Pancreas (tissue), 10 donors: ENCODE measurements around the gene PC. TPM values are rescaled to one million over a fixed set of nuclear protein-coding genes. Genes with fewer than 3 reads are reported as not detected.

ENCODE experiments used
- ATAC-seq, 4 donors: fragments of 200-7000 bp; cut with Tn5 transposase; one replicate each; pipeline versions ENCODE4 v1.8.0 to v1.9.1; 2020; ENCODE audit warnings: mild to moderate bottlenecking in 4 of 4, moderate library complexity in 4 of 4
- DNase-seq, 6 donors: peaks; one replicate each; pipeline ENCODE4 v3.0.0-alpha.2; 2020
- FAIRE-seq: peaks from 2 replicates; lab custom pipeline; 2012; peaks lifted over from hg19 to GRCh38; lab: Jason Lieb, UNC
- H3K27ac ChIP-seq, 4 donors: fragments of 200-600 bp; sonication (generic); 1 replicate in 3 of 4; 2 replicates in 1 of 4; pipeline versions ENCODE4 v1.5.0 to v1.8.0; 2020
- H3K27me3 ChIP-seq, 4 donors: fragments of 200-600 bp; one replicate each; pipeline ENCODE4 v1.8.0; 2021
- H3K36me3 ChIP-seq, 3 donors: fragments of 200-600 bp; sonication (generic) in 1 of 3; one replicate each; pipeline versions ENCODE4 v1.5.0 to v1.8.0; 2020 to 2021
- H3K4me1 ChIP-seq, 3 donors: fragments of 200-600 bp; one replicate each; pipeline ENCODE4 v1.8.0; 2021
- H3K4me3 ChIP-seq, 4 donors: fragments of 200-600 bp; sonication (generic) in 2 of 4; one replicate each; pipeline versions ENCODE4 v1.5.0 to v1.8.0; 2020 to 2021
- H3K9me3 ChIP-seq, 4 donors: fragments of 200-600 bp; one replicate each; pipeline ENCODE4 v1.8.0; 2021
- CTCF ChIP-seq, 4 donors: fragments of 200-600 bp; sonication (generic) in 3 of 4; IDR thresholded peaks; one replicate each; pipeline versions ENCODE4 v1.5.0 to v1.8.0; 2021; ENCODE audit warnings: antibody characterized with exemption in 4 of 4
- WGBS, 2 donors: extraction: QIAGEN DNeasy Blood & Tissue Kit; methylation state at CpG; one replicate each; pipeline ENCODE4 v1.1.7; 2013; 5-methylcytosine and 5-hydroxymethylcytosine counted together
- intact Hi-C, 3 donors: fragments of 100-400 bp; cut with DNase I; formaldehyde crosslinking; loops; one replicate each; pipeline versions ENCODE4 v1.11.1 to v1.14.2; 2022
- polyA plus RNA-seq, 2 donors: library from polyadenylated mRNA; stranded (reverse); fragments of 200-250 nt; gene quantifications; one replicate each; pipeline ENCODE4 v1.2.3, GENCODE V29; 2013
- total RNA-seq, 6 donors: library from RNA; stranded (reverse); fragmentation: NEBNext Ultra II Directional in 4 of 6; extraction: Animal tissue kit (Norgen Biotek cat#: 25700) in 4 of 6; gene quantifications; one replicate each; pipeline versions ENCODE4 v1.2.1 to v1.2.4, GENCODE V29; 2021 to 2023
- donor health status: healthy with polysubstance abuse.
- donor health status: DM: no; HTN: no; CAD: no; lungs with moderate emphysema.
- donor health status: DM: no; HTN: no; CAD: no.
- donor health status: control.
- donor health status: control.
- donor health status: Bipolar disorder and iron deficiency.
- donor health status: DM: yes; HTN: yes; CAD: no.
- donor health status: DM: no; HTN: no; CAD: no.
- donor health status: DM: no; HTN: no; CAD: no.
- donor health status: DM: yes; HTN: yes; CAD: no.

PC gene
- total and polyA plus RNA-seq, 8 donors, result 4.1 to 16.0 (median 10.4) TPM

GRCh38 chr11:67002921-67003411, 44.8 kb upstream of the PC start:
- intact Hi-C loops, result loop anchor here in 1 of 3 donors (10.0 kb wide), 1 partner anchor 248 kb away; no protein-coding TSS in a partner anchor
- Histone ChIP-seq H3K9me3 (no peaks in the 10 kb centered on the region), H3K36me3 (no peaks in the 10 kb centered on the region), H3K4me1 (no peaks in the 10 kb centered on the region), H3K4me3 (no peak overlapping the region), H3K27ac (no peak overlapping the region), H3K27me3 (no peaks in the 10 kb centered on the region)
- DNase-seq (no peak), ATAC-seq (peak in 2 of 4 donors; percentile 31 to 38), FAIRE-seq (no peak)
- 69 to 80% methylated on average over 5 of the region's 5 CpGs for WGBS, 2 donors
- TF ChIP-seq CTCF (IDR thresholded peaks at IDR 0.05), result no peak

DNA sequence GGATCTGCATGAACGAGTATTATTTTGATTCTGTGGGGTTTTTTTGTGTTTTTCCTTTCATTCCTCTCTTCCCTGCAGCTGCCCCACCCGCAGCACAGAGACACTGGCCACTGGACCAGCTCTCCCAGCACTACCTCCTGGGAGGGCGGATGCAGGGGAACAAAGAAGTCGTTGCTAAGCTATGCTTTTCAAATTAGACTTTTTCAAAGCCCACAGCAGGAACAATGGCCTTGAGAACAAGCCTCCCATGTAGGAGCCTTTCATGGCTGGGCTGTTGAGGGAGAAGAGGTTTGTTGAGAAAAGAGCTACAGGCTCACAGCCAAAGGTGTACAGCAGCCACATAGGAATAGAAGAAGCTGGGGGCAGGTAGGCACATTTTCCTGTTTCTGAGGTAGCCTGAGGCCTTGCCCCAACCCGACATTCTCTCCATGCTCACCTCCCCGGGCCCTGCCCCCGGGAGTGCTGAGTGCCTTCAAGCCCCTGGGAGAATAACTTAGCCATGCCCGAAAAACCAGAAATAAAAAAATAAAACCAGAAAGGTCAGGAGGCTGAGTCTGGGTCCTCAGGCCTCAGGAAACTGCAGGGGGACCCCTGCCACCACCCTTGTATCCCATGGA, 44.2 kb upstream of the PC start:
- H3K9me3 ChIP-seq, result no peaks in the 10 kb centered on the region
- WGBS, 2 donors, result 60 to 63% methylated on average over 8 of the region's 8 CpGs
- no peak for ATAC-seq

DNA sequence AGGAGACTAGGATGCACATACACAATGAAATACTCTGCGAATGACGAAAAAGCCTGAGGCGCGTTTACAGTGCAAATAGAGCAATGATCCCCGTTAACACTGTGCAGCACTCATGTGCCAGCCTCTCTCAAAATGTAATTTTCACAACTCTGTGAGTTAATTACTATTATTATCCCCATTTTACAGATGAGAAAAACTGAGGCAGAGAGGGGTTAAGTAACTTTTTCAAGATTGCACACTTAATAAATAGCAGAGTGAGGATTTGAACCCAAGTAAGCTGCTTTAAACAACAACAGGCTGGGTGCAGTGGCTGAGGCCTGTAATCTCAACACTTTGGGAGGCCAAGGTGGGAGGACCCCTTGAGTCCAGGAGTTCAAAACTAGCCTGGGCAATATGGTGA, 43.1 kb upstream of the PC start:
- Histone ChIP-seq H3K4me3 (no peak overlapping the region), H3K9me3 (no peaks in the 10 kb centered on the region)
- intact Hi-C loops, result loop anchor here in 1 of 3 donors (10.0 kb wide), 1 partner anchor 247 kb away; no protein-coding TSS in a partner anchor

More for the DNA sequence above, 44.2 kb upstream of the PC start:
- no peak overlapping the region for H3K4me3 ChIP-seq
- FAIRE-seq (no peak), DNase-seq (no peak)
- no peaks in the 10 kb centered on the region for H3K27me3 ChIP-seq
- no peak for TF ChIP-seq CTCF (IDR thresholded peaks at IDR 0.05)
- H3K27ac ChIP-seq, result peak overlapping the region in 1 of 4 donors; percentile 12
- H3K36me3 ChIP-seq, result no peaks in the 10 kb centered on the region
- intact Hi-C loops, result loop anchor here in 1 of 3 donors (10.0 kb wide), 1 partner anchor 248 kb away; no protein-coding TSS in a partner anchor
- no peaks in the 10 kb centered on the region for H3K4me1 ChIP-seq

DNA sequence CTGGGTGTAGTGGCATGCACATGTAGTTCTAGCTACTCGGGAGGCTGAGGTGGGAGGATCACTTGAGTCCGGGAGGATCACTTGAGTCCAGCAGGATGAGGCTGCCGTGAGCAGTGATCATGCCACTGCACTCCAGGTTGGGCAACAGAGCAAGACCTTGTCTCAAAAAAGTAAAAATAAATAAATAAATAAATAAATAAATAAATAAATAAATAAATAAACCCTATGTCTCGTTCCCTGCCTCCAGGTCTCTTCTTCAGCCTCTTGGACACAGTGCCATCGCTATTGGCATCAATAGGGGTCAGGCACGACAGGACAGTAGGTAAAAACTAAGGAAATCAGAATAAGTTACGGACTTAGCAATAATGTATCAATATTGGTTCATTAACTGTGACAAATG, 41.4 kb upstream of the PC start:
- TF ChIP-seq CTCF (IDR thresholded peaks at IDR 0.05), result no peak
- no peak overlapping the region for H3K27ac ChIP-seq
- no peak for FAIRE-seq
- no peak for DNase-seq
- intact Hi-C loops, result no loop called here
- no peaks in the 10 kb centered on the region for H3K9me3 ChIP-seq
- no peak for ATAC-seq
- WGBS, 2 donors, result 78 to 86% methylated on average over 7 of the region's 7 CpGs
- no peak overlapping the region for H3K4me3 ChIP-seq
- no peaks in the 10 kb centered on the region for H3K4me1 ChIP-seq
- no peaks in the 10 kb centered on the region for H3K27me3 ChIP-seq
- no peaks in the 10 kb centered on the region for H3K36me3 ChIP-seq

More for the DNA sequence above, 43.1 kb upstream of the PC start:
- no peak for DNase-seq
- no peak overlapping the region for H3K27ac ChIP-seq
- H3K27me3 ChIP-seq, result no peaks in the 10 kb centered on the region
- ATAC-seq, result no peak
- H3K4me1 ChIP-seq, result no peaks in the 10 kb centered on the region
- no peak for FAIRE-seq
- TF ChIP-seq CTCF (IDR thresholded peaks at IDR 0.05), result no peak
- WGBS, 2 donors, result 91 to 95% methylated on average over 5 of the region's 5 CpGs
- H3K36me3 ChIP-seq, result no peaks in the 10 kb centered on the region
